OCI-LY1 (cell line): Measurements from ENCODE around the gene ATXN1.

ENCODE experiments used
- H2AFZ ChIP-seq: fragments of 200-600 bp; sonication (generic), shearing (Covaris generic); 2 replicates; pipeline ENCODE4 v1.6.0; 2014; ENCODE audit warnings: antibody characterized with exemption, mild to moderate bottlenecking, low read length
- H3F3A ChIP-seq: fragments of 200-600 bp; sonication (generic), shearing (Covaris generic); 2 replicates; pipeline ENCODE4 v1.6.0; 2014; ENCODE audit warnings: mild to moderate bottlenecking, antibody characterized with exemption, low read length, moderate library complexity; ENCODE audit not compliant: insufficient read depth
- H3K27ac ChIP-seq: fragments of 200-600 bp; sonication (generic); 2 replicates; pipeline ENCODE4 v1.5.1; 2014; ENCODE audit warnings: low read length, mixed run types, mild to moderate bottlenecking, low read depth; ENCODE audit not compliant: poor library complexity, severe bottlenecking
- H3K27me3 ChIP-seq: fragments of 200-600 bp; sonication (generic); 2 replicates; pipeline ENCODE4 v1.6.0; 2014; ENCODE audit warnings: antibody characterized with exemption, mild to moderate bottlenecking, low read length, moderate library complexity; ENCODE audit not compliant: insufficient read depth
- H3K36me3 ChIP-seq: fragments of 200-600 bp; sonication (generic); 2 replicates; pipeline ENCODE4 v1.6.1; 2014; ENCODE audit warnings: mild to moderate bottlenecking, antibody characterized with exemption, low read length, moderate library complexity, mixed read lengths; ENCODE audit not compliant: insufficient read depth
- H3K4me1 ChIP-seq: fragments of 200-600 bp; sonication (generic); 2 replicates; pipeline ENCODE4 v1.5.1; 2014; ENCODE audit warnings: mild to moderate bottlenecking, low read length, moderate library complexity; ENCODE audit not compliant: insufficient read depth, severe bottlenecking
- H3K4me2 ChIP-seq: fragments of 200-600 bp; sonication (generic), shearing (Covaris generic); 2 replicates; pipeline ENCODE4 v1.6.1; 2014; ENCODE audit warnings: low read length
- H3K4me3 ChIP-seq: fragments of 200-600 bp; sonication (generic); 2 replicates; pipeline ENCODE4 v1.5.1; 2014; ENCODE audit warnings: low read length, low read depth, mild to moderate bottlenecking, mixed read lengths; ENCODE audit not compliant: poor library complexity, severe bottlenecking
- H3K79me2 ChIP-seq: fragments of 200-600 bp; shearing (Covaris generic); 2 replicates; pipeline ENCODE4 v1.6.1; 2016; ENCODE audit warnings: mixed run types, low read length, mixed read lengths; ENCODE audit not compliant: insufficient read depth
- H3K9ac ChIP-seq: fragments of 200-600 bp; sonication (generic), shearing (Covaris generic); 2 replicates; pipeline ENCODE4 v1.6.1; 2014; ENCODE audit warnings: mild to moderate bottlenecking, low read length, mixed read lengths
- H3K9me2 ChIP-seq: fragments of 200-600 bp; sonication (generic), shearing (Covaris generic); 2 replicates; pipeline ENCODE4 v1.6.1; 2014; ENCODE audit warnings: low read depth, mild to moderate bottlenecking, low read length, mixed read lengths
- H3K9me3 ChIP-seq: fragments of 200-600 bp; shearing (Covaris generic); 2 replicates; pipeline ENCODE4 v1.6.1; 2014; ENCODE audit warnings: low read length, mixed read lengths
- H4K20me1 ChIP-seq: fragments of 200-600 bp; sonication (generic), shearing (Covaris generic); 2 replicates; pipeline ENCODE4 v1.6.0; 2016; ENCODE audit warnings: mild to moderate bottlenecking, low read length; ENCODE audit not compliant: insufficient read depth
- CTCF ChIP-seq: fragments of 200-600 bp; sonication (generic), shearing (Covaris generic); IDR thresholded peaks from 2 replicates; pipeline ENCODE4 v1.5.1; 2017; ENCODE audit warnings: mild to moderate bottlenecking, antibody characterized with exemption, low read length, moderate library complexity, mixed read lengths
- EZH2 ChIP-seq: fragments of 200-600 bp; sonication (generic), shearing (Covaris generic); IDR thresholded peaks from 2 replicates; pipeline ENCODE4 v1.8.0; 2017; ENCODE audit warnings: borderline replicate concordance, mixed run types, mild to moderate bottlenecking, antibody characterized with exemption, low read length, moderate library complexity, mixed read lengths

ATXN1 gene

GRCh38 chr6:16594849-16595248 lies 166.4 kb downstream of the ATXN1 start:
- Histone ChIP-seq H3K79me2 (no peaks in the 10 kb centered on the region), H2AFZ (no peak overlapping the region), H3K27me3 (no peaks in the 10 kb centered on the region), H3K9me2 (no peaks in the 10 kb centered on the region), H3K4me1 (no peaks in the 10 kb centered on the region), H3K4me3 (no peak overlapping the region), H3K27ac (no peak overlapping the region), H3F3A (no peaks in the 10 kb centered on the region), H3K4me2 (no peak overlapping the region), H3K9me3 (no peaks in the 10 kb centered on the region), H4K20me1 (no peaks in the 10 kb centered on the region), H3K9ac (no peak overlapping the region), H3K36me3 (no peaks in the 10 kb centered on the region)
- TF ChIP-seq CTCF = no peak
- no peak for TF ChIP-seq EZH2

GRCh38 chr6:16592223-16592911 lies 168.9 kb downstream of the ATXN1 start:
- Histone ChIP-seq H3K79me2 (no peaks in the 10 kb centered on the region), H3K9ac (no peak overlapping the region), H3K4me3 (no peak overlapping the region), H3F3A (no peaks in the 10 kb centered on the region), H3K27me3 (no peaks in the 10 kb centered on the region), H3K27ac (no peak overlapping the region), H4K20me1 (no peaks in the 10 kb centered on the region), H3K4me2 (no peak overlapping the region), H3K9me3 (no peaks in the 10 kb centered on the region), H3K4me1 (no peaks in the 10 kb centered on the region), H3K36me3 (no peaks in the 10 kb centered on the region), H2AFZ (no peak overlapping the region), H3K9me2 (no peaks in the 10 kb centered on the region)
- TF ChIP-seq CTCF = no peak
- no peak for TF ChIP-seq EZH2

GRCh38 chr6:16591396-16592222 lies 169.7 kb downstream of the ATXN1 start:
- Histone ChIP-seq H3K4me2 (no peak overlapping the region), H3K27ac (no peak overlapping the region), H2AFZ (no peak overlapping the region), H3K4me3 (no peak overlapping the region), H3K9me2 (no peaks in the 10 kb centered on the region), H3K4me1 (no peaks in the 10 kb centered on the region), H3K36me3 (no peaks in the 10 kb centered on the region), H3K79me2 (no peaks in the 10 kb centered on the region), H3K9ac (no peak overlapping the region), H4K20me1 (no peaks in the 10 kb centered on the region), H3F3A (no peaks in the 10 kb centered on the region), H3K27me3 (no peaks in the 10 kb centered on the region), H3K9me3 (no peaks in the 10 kb centered on the region)
- TF ChIP-seq CTCF = no peak
- no peak for TF ChIP-seq EZH2
